GM12873 (cell line): ENCODE results near the gene TMF1.

ENCODE experiments used
- CTCF ChIP-seq: IDR thresholded peaks from 2 replicates; pipeline ENCODE4 v1.5.1; 2012; ENCODE audit warnings: low read depth, mild to moderate bottlenecking, moderate library complexity, low read length, control low read depth; ENCODE audit not compliant: insufficient read depth; ENCODE audit errors: missing control alignments

Gene TMF1

DNA sequence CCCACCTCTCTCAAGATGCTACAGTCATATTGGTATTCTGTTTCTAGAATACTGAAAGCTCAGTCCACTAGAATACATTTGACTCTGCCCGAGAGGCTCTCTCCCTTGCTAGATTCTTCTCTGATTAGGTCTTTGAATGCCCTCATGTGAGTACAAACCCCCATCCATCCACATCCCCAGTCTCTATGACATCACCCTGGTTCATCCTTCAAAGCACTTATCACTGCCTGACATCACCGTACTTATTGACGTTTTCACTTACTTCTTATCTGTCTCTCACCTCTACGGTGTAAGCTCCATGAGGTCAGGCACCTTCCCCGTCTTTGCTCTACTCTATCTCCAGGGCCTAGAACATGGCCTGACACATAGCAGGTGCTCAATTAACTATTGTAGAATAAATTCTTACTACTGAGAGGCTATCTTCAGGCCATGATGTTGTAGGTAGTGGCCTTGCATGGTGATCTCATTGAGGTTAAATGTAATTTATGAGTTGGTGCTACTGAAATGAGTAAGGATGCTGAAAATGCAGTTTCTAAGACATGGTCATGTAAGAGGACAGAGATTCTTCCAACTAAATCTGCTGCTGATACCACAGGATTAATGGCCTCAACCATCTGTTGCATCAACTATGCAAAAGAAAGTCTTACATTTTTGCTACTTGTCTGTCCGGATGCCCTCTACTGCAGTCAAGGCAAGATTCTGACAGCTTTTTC is 65.5 kb downstream of the TMF1 start:
- no peak for TF ChIP-seq CTCF

GRCh38 chr3:68985146-68985790 is 66.9 kb downstream of the TMF1 start:
- no peak for TF ChIP-seq CTCF

DNA sequence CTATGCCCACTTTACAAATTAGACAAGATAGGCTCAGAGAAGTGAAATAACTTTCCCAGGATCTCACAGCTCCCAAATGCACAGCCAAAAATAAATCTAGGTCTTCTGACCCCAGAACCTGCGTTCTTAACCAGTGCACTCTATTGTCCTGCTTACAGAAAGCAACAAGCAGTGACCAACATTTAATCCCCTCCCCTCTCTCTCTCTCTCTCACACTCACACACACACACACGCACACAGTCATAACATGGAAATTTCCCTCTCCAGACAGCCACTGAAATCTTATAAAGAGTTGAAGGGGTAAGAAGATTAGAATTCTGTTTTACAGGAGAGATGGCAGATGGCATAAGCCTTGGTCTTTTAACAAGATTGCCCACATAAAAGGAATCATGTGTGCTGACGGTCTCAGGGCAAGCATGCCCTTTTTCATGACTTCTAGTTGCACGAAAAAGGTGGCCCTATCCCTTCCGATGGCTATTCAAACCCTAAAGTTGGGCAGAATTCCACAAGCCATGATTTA is 68.1 kb downstream of the TMF1 start:
- no peak for TF ChIP-seq CTCF

DNA sequence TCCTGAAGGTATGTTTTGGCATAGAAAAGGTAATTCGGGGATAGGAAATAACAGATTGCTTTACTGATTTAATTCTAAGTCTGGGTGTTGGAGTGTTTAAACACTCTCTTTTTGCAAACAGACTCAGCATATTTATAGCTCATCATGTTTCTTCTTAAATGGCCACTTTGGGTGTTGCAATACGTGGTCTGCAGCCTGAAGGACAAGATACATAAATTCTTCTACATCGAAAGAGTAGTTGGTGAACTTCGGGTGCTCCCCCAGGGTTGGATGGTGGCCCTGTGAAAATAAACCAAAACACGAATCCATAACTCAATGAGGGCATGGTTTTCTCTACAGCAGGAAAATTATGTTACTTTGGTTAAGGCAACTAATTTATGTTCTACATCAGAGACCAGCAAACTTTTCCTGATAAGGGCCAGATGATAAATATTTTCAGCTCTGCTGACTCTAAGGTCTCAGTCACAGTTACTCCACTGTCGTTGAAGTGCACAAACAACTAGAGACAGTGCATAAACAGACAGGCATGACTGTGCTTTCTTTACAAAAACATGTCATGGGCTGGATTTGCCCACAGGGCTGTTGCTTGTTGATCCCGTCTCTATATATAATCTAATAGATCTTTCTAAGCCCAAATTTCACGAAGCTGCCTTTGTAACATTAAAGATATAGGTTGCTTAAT is 74.5 kb downstream of the TMF1 start:
- TF ChIP-seq CTCF, result no peak

DNA sequence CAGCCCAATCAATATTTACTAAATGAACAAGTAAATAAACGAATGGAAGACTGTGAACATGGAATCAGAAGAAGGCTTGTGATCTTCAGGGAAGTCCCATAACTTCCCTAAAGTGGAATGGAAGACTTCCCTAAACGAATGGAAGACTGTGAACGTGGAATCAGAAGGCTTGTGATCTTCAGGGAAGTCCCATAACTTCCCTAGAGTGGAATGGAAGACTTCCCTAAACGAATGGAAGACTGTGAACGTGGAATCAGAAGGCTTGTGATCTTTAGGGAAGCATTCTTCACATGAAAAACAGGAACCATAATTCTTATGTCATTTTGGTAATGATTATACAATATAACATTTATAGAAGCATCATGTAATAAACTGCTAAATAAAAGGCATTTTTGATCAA is 77.4 kb downstream of the TMF1 start:
- TF ChIP-seq CTCF, result no peak

DNA sequence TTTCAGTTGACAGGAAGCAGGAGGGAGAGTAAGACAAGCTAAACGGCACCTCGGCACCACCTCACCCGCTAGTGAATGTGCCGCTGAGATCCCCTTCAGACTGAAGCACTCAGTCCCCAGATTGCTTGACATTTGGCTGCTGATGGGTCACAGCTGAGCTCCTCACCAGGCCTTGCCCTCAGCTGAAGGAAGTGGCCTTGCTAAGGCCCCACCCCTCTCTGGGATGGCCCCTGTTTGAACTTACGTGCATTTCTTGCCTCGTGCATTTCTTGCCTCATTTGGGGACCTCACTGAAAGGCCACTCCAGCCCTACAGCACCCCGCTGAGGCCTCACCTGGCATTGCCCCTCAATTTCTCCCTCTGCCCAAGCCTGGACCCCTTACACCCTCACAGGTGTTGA is 78.5 kb downstream of the TMF1 start:
- TF ChIP-seq CTCF, result no peak

- TF ChIP-seq CTCF, result peak; percentile 83
Measured at GRCh38 chr3:68972358-68972979, 79.7 kb downstream of the TMF1 start.
